ENCODE measurements around the gene DEF6. TPM values are rescaled to one million over a fixed set of nuclear protein-coding genes. Genes with fewer than 3 reads are reported as not detected.

The DEF6 gene
- total RNA-seq, 1 donor from 2014 or later = 21.5 TPM

DNA sequence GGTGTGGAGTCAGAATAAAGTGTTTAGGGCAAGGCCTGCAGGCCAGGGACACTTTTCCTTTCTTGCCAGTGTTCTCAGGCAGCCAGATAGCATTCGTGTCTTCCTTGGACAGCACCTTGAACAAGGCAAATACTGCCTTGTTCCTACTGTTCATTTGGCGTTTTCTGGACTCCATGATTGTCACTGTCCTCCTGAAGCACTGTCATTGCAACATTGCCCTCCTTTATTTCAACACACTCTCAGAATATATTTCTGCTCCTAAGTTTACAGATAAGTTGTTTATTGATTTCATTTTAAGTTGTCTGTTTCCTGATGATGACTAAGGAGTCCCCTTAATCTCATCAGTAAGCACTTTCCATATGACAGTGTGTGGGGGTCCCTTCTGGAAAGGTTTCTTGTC is 15.1 kb upstream of the DEF6 start:
- H3K27me3 ChIP-seq (ENCODE audit: low read depth) = no peaks in the 10 kb centered on the region
- peaks cover 68% of the 10 kb centered on the region for H3K36me3 ChIP-seq
- no peak for DNase-seq
- no peaks in the 10 kb centered on the region for H3K9me3 ChIP-seq
- TF ChIP-seq, protein P1, sequence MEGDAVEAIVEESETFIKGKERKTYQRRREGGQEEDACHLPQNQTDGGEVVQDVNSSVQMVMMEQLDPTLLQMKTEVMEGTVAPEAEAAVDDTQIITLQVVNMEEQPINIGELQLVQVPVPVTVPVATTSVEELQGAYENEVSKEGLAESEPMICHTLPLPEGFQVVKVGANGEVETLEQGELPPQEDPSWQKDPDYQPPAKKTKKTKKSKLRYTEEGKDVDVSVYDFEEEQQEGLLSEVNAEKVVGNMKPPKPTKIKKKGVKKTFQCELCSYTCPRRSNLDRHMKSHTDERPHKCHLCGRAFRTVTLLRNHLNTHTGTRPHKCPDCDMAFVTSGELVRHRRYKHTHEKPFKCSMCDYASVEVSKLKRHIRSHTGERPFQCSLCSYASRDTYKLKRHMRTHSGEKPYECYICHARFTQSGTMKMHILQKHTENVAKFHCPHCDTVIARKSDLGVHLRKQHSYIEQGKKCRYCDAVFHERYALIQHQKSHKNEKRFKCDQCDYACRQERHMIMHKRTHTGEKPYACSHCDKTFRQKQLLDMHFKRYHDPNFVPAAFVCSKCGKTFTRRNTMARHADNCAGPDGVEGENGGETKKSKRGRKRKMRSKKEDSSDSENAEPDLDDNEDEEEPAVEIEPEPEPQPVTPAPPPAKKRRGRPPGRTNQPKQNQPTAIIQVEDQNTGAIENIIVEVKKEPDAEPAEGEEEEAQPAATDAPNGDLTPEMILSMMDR (IDR thresholded peaks at IDR 0.05) = no peak
- intact Hi-C loops (cut with DNase I) = no loop called here
- H3K4me1 ChIP-seq = no peaks in the 10 kb centered on the region
- no peak for ATAC-seq
- no peak overlapping the region for H3K27ac ChIP-seq
- no peak overlapping the region for H3K4me3 ChIP-seq

DNA sequence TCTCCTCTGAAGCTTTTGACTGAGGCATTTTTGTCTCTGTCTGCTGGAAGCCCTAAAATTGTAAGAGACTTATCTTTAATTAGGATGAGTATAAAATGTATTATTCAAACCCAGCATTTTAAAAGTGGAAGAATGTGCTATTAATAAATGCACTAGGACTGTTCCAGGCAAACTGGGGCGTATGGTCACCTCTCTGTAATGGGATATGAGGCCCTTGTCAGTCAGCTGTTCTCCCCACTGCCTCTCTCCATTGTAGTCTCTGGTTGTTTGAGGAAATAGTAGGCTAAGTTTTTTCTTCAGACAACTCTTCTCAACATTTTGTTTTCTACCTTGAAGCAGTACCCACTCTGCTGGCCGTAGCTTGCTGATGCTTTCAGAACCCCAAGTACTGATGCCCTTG is 14.3 kb upstream of the DEF6 start:
- Histone ChIP-seq H3K9me3 (no peaks in the 10 kb centered on the region), H3K27ac (no peak overlapping the region), H3K4me1 (no peaks in the 10 kb centered on the region), H3K36me3 (peaks cover 77% of the 10 kb centered on the region), H3K4me3 (no peak overlapping the region), H3K27me3 (ENCODE audit: low read depth) (no peaks in the 10 kb centered on the region)
- ATAC-seq (no peak), DNase-seq (no peak)
- intact Hi-C loops (cut with DNase I) = no loop called here
- TF ChIP-seq, protein P1 (IDR thresholded peaks at IDR 0.05) = no peak

DNA sequence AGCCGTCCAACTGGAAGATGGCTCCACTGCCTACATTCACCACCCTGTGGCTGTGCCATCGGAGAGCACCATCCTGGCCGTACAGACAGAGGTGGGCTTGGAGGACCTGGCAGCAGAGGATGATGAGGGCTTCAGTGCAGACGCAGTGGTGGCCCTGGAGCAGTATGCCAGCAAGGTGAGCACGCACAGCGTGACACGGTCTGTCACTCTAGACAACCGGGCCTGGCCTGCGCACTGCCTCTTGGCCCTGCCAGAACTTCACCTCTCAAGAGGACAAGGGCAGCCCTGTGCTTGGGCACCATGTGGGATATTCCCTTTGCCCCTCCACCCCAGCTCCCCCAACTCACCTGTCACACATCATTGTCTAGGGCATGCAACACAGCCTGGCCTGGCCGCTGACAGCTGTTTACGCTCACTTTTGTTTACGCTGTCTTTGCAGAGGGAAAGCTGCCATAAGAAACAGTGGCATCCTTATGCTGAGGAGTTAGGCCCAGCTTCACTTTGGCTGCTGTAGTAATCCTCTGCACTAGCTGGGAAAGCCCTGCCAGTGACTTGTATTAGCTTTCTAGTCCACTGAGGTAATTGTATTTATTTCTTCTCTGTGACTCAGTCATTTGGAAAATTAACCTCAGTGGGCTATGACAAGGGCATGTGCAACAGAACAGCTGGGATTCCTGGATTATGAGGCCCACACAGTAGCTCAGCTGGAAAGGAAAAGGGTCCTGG is 9.8 kb upstream of the DEF6 start:
- Histone ChIP-seq H3K27ac (no peak overlapping the region), H3K9me3 (no peaks in the 10 kb centered on the region), H3K36me3 (peaks cover 100% of the 10 kb centered on the region), H3K4me3 (no peak overlapping the region), H3K27me3 (ENCODE audit: low read depth) (no peaks in the 10 kb centered on the region), H3K4me1 (no peaks in the 10 kb centered on the region)
- DNase-seq (no peak), ATAC-seq (peak in 1 of 2 donors; percentile 4)
- TF ChIP-seq, protein P1 (IDR thresholded peaks at IDR 0.05) = no peak
- intact Hi-C loops (cut with DNase I) = no loop called here

DNA sequence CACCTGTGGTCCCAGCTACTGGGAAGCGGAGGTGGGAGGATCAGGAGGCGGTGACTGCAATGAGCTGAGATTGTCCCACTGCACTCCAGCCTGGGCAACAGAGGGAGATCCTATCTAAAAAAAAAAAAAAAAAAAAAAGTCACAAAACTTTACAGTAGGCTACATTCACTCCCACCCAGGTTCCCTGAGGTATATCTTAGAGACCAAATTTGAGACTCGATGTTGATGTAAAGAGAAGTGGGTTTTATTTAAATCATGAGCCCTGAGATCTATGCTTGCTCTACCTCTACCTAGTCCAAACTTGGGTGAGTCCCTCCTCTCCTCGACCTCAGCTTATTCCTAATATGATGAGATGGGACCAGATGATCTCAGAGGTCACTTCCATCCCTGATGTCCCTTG is 8.8 kb upstream of the DEF6 start:
- Histone ChIP-seq H3K4me3 (no peak overlapping the region), H3K4me1 (no peaks in the 10 kb centered on the region), H3K27me3 (ENCODE audit: low read depth) (no peaks in the 10 kb centered on the region), H3K27ac (no peak overlapping the region), H3K36me3 (peaks cover 100% of the 10 kb centered on the region), H3K9me3 (no peaks in the 10 kb centered on the region)
- intact Hi-C loops (cut with DNase I) = no loop called here
- no peak for ATAC-seq
- TF ChIP-seq, protein P1 (IDR thresholded peaks at IDR 0.05) = no peak
- no peak for DNase-seq

DNA sequence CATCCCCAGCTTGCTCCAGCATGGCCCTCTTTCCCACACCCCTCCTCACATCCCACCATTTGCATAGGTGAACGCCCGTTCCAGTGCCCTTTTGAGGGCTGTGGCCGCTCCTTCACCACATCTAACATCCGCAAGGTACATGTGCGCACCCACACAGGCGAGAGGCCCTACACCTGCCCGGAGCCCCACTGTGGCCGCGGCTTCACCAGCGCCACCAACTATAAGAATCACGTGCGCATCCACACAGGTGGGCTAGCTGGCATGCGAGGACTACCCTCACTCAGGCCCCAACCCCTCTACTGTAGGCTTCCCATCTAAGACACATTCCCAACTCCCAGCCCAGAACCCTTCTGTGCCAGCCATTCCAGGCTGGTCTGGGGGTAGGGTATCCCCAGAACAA is 6.1 kb upstream of the DEF6 start:
- no peak for DNase-seq
- no peaks in the 10 kb centered on the region for H3K9me3 ChIP-seq
- no peaks in the 10 kb centered on the region for H3K27me3 ChIP-seq (ENCODE audit: low read depth)
- TF ChIP-seq, protein P1 (IDR thresholded peaks at IDR 0.05) = no peak
- no peak for ATAC-seq
- H3K36me3 ChIP-seq = peaks cover 97% of the 10 kb centered on the region
- intact Hi-C loops (cut with DNase I) = no loop called here
- H3K4me1 ChIP-seq = no peaks in the 10 kb centered on the region
- H3K27ac ChIP-seq = no peak overlapping the region
- H3K4me3 ChIP-seq = no peak overlapping the region

All from lower lobe of right lung (tissue), 2 donors.